Mesodermal cell (in vitro differentiated cells): ENCODE results near the gene MEP1B.
"Not testable (repeated sequence)": the region's sequence is repeated elsewhere in the genome, so short reads cannot be mapped to it uniquely, and the experiment has no call there.

Experiments used
- H3K27ac ChIP-seq: 2 replicates; pipeline ENCODE4 v1.7.0; 2013; ENCODE audit warnings: mild to moderate bottlenecking, low read depth, low read length, moderate library complexity; ENCODE audit not compliant: severe bottlenecking
- H3K36me3 ChIP-seq: 2 replicates; pipeline ENCODE4 v1.7.1; 2013; ENCODE audit warnings: mild to moderate bottlenecking, low read length, moderate library complexity; ENCODE audit not compliant: control insufficient read depth, insufficient read depth
- H3K4me1 ChIP-seq: one replicate; pipeline ENCODE4 v1.7.1; 2013; ENCODE audit warnings: mild to moderate bottlenecking, low read length; ENCODE audit not compliant: insufficient read depth, control insufficient read depth, poor library complexity, severe bottlenecking
- H3K4me3 ChIP-seq: 2 replicates; pipeline ENCODE4 v1.7.0; 2013; ENCODE audit warnings: low read length, control low read depth, mild to moderate bottlenecking; ENCODE audit not compliant: insufficient read depth, poor library complexity, severe bottlenecking; ENCODE audit errors: extremely low read depth
- H3K9me3 ChIP-seq: 2 replicates; pipeline ENCODE4 v1.7.1; 2013; ENCODE audit warnings: mild to moderate bottlenecking, low read length, moderate library complexity; ENCODE audit not compliant: control insufficient read depth
- WGBS, 2 experiments: methylation state at CpG; one replicate each; pipeline ENCODE4 v1.1.5; 2013; ENCODE audit warnings: missing lambda C conversion rate in 2 of 2; ENCODE audit not compliant: insufficient coverage in 2 of 2; 5-methylcytosine and 5-hydroxymethylcytosine counted together

The MEP1B gene

DNA sequence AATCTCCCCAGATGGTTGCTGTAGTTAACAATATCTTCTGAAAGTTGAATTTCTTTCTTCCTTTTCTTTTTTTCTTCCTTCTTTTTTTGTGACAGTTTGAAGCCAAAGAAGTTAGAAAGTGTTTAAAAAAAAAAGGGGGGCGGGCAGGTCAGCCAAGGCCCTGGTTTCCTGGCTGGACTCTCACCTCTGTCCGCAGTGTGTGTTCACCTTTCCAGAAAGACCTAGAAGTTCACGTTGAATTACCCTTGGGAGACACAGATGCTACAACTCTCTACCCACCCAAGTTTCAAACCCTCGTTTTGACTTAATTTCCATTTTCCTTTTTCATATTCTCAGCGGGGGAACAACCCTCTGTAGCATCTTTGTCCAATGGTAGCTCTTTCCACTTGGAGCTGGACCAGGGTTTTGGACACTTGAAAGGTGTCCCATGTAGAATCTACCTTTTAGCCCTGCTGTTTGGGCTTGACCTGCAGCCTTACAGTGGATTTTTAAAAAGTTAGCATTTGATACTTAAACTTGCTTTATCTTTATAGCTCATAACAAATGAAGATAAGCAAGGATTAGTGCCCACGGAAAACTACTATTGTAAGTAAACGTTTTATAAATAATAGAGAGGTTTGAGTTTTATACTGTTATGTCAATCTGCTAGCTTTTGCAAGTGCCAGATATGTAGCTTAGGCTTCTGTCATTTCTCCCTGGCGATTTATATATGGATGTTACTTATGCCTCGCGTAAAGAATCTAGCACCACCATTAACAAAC lies 20.0 kb downstream of the MEP1B start:
- no peak overlapping the region for H3K27ac ChIP-seq
- H3K4me3 ChIP-seq: no peak overlapping the region
- no peaks in the 10 kb centered on the region for H3K4me1 ChIP-seq
- WGBS, 2 experiments: 86 to 90% methylated on average over 5 to 6 of the region's 10 CpGs
- no peaks in the 10 kb centered on the region for H3K9me3 ChIP-seq
- H3K36me3 ChIP-seq: no peaks in the 10 kb centered on the region

DNA sequence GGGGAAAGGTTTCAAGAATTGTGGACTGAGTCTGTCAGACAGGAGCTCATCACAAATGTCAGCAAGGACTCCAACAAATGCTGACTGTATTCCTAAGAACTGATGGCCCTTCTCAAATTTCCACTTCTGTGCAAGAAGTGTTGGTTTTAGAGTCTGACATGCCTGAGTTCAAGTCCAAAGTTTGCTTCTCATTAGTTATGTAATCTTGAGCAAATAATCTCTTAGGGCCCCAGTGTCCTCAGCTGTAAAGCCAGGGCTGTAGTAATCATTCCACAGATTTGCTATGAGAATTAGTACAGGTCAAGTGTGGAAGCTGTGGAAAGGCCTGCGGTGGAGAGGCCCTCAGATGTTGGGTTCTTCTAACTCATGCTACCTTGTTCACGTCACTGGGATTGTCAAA lies 23.9 kb downstream of the MEP1B start:
- Histone ChIP-seq H3K4me1 (no peaks in the 10 kb centered on the region), H3K27ac (no peak overlapping the region), H3K9me3 (no peaks in the 10 kb centered on the region), H3K4me3 (no peak overlapping the region), H3K36me3 (no peaks in the 10 kb centered on the region)
- WGBS, 2 experiments: 92 to 100% methylated on average over 1 to 2 of the region's 2 CpGs

DNA sequence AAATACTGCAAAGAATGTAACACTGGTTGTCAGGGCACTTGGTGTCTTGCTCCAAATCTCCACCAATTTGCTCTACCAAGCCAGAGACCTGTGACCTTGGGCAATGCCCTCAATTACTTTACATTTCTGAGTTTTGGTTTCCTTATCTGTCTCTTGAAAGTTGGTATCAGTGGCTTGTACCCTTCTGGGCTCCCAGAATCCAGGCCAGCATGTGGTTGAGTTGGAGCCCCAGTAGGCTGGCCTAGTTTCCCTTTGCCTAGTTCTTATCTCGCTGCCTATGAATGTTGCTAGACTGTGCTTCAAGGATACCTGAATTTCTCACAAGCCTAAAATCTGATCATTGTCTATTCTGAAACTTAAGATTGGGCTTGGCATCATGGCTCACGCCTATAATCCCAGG lies 26.6 kb downstream of the MEP1B start:
- H3K27ac ChIP-seq: no peak overlapping the region
- no peaks in the 10 kb centered on the region for H3K36me3 ChIP-seq
- H3K4me3 ChIP-seq: no peak overlapping the region
- H3K4me1 ChIP-seq: no peaks in the 10 kb centered on the region
- no peaks in the 10 kb centered on the region for H3K9me3 ChIP-seq
- WGBS, 2 experiments: 88 to 100% methylated on average over 1 of the region's 2 CpGs

DNA sequence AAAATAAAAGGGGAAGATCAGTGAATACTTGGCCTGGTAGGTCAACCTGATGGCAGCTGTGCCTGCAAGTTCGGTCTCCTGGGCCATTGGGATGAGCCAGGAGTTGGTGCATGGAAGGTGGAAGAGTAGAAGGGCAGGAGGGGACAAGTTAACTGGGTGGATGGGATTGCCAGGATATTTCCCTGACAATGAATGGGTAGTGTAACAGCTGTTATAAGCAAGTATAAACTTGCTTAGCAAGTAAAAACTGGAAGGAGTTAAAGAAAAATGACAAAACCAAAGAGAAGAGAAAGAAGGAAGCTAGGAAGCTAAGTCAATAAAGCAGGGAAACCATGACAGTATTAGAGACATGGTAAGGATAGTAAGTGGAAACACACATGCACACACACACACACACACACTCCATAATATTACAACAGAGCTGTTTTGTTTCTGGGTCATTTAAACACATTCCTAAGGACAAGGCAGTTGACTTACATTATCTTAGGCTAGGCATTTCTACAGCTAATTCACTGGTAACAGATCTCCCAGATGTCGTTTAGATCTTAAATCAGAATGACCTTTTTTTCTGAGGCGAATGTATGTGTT lies 29.7 kb downstream of the MEP1B start:
- H3K9me3 ChIP-seq: no peaks in the 10 kb centered on the region
- H3K36me3 ChIP-seq: no peaks in the 10 kb centered on the region
- H3K4me3 ChIP-seq: no peak overlapping the region
- WGBS, 2 experiments: 86 to 96% methylated on average over 3 of the region's 3 CpGs
- H3K27ac ChIP-seq: no peak overlapping the region
- H3K4me1 ChIP-seq: no peaks in the 10 kb centered on the region

DNA sequence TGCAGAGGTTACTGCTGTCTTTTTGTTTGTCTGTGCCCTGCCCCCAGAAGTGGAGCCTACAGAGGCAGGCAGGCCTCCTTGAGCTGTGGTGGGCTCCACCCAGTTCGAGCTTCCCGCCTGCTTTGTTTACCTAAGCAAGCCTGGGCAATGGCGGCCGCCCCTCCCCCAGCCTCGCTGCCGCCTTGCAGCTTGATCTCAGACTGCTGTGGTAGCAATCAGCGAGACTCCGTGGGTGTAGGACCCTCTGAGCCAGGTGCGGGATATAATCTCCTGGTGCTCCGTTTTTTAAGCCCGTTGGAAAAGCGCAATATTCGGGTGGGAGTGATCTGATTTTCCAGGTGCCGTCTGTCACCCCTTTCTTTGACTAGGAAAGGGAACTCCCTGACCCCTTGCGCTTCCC lies 43.5 kb downstream of the MEP1B start:
- not testable (repeated sequence) for H3K4me1 ChIP-seq

DNA sequence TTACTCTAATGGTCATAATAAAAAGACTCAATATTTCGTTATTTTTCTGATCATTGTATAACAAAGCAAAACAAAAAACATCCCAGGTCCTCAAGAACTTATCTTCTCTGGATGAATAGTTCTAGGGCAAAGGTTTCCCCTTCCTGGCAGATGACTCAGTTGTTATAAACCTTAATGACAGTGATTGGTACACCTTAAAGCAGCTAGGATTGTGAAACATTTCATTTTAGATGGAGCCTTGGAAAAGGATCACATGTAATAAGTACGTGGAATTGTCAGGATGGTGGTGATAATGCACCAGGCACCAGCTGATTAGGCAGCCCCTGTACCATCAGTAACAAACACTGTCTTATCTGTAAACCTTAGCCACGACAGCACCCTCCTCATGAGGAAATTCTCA lies 47.2 kb downstream of the MEP1B start:
- no peaks in the 10 kb centered on the region for H3K9me3 ChIP-seq
- no peaks in the 10 kb centered on the region for H3K4me1 ChIP-seq
- WGBS, 2 experiments: 80% methylated on average over 1 of the region's 3 CpGs; no CpG with 5 or more reads in 1 of the 2 experiments
- H3K27ac ChIP-seq: no peak overlapping the region
- H3K4me3 ChIP-seq: no peak overlapping the region
- no peaks in the 10 kb centered on the region for H3K36me3 ChIP-seq

More for the DNA sequence above, 43.5 kb downstream of the MEP1B start:
- H3K4me3 ChIP-seq, H3K27ac ChIP-seq, H3K9me3 ChIP-seq, H3K36me3 ChIP-seq: not testable (repeated sequence)
- 89 to 90% methylated on average over 13 to 14 of the region's 15 CpGs for WGBS, 2 experiments

DNA sequence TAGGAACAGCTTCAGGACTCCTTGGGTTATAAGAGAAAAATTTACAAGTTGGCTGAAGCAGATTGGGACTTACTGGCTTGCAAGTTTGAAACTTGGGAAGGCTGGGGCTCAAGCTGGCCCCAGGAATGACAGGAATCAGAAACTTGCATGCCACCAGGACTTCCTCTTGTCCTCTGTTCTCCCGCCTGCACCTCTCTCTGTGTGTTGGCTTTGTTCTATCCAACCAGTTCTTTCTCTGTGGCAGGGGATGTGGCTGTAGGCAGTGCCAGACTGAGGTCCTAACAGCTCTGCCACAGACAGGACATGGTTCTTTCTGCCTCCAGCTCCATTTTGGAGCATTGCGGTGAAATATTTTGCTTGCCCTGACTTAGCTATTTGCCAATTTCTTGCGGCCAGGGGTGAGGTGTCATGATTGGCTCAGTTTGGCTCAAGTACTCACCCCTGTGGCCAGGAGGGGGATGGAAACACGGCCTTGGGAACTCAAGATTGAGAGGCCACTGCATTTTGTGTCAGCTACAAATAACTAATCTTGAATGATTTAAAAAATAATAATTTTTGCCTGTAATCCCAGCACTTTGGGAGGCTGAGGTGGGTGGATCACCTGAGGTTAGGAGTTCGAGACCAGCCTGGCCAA lies 48.9 kb downstream of the MEP1B start:
- no peaks in the 10 kb centered on the region for H3K4me1 ChIP-seq
- WGBS, 2 experiments: 88 to 89% methylated on average over 2 to 3 of the region's 5 CpGs
- no peak overlapping the region for H3K27ac ChIP-seq
- H3K9me3 ChIP-seq: no peaks in the 10 kb centered on the region
- H3K36me3 ChIP-seq: no peaks in the 10 kb centered on the region
- H3K4me3 ChIP-seq: no peak overlapping the region

DNA sequence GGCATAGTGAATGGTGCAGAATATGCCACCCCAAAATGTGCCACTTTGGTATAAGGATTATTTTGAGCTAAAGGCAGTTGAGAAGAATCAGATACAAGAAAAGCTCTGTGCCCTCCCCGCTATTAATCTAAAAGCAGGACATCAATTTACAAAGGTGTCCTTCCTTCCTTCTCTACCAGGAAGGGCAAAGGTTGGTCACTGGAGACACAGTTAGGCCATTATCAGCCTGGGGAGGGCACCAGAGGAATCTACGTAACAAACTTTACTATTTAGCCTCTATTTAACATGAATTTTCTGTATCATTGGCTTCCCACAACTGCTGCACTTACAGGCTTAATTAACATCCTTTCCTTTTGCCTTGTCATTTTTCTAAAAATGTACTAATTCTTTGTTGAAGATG lies 52.6 kb downstream of the MEP1B start:
- H3K27ac ChIP-seq: no peak overlapping the region
- H3K4me1 ChIP-seq: no peaks in the 10 kb centered on the region
- WGBS, 2 experiments: 88 to 100% methylated on average over 1 to 2 of the region's 2 CpGs
- no peaks in the 10 kb centered on the region for H3K36me3 ChIP-seq
- H3K4me3 ChIP-seq: no peak overlapping the region
- no peaks in the 10 kb centered on the region for H3K9me3 ChIP-seq

DNA sequence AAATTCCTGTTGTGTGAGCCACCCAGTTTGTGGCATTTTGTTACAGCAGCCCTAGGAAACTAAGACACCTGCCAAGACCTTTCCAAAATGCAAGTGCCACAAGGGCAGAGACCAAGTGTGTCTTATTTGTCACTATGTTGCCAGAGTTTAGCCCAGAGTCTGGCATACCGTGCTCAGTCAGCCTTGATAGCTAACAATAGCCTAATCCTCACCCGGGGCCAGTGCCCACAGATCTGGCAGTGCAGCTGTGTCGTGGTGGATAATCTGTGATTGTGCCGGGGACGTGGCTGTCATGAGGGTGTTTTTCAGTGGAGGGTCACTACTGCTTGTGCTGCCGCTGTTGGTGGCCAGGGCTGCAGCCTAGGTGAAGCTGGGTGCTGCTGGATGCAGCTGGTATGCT lies 53.5 kb downstream of the MEP1B start:
- WGBS, 2 experiments: 89 to 92% methylated on average over 4 to 6 of the region's 6 CpGs
- Histone ChIP-seq H3K9me3 (no peaks in the 10 kb centered on the region), H3K4me3 (no peak overlapping the region), H3K27ac (no peak overlapping the region), H3K4me1 (no peaks in the 10 kb centered on the region), H3K36me3 (no peaks in the 10 kb centered on the region)

DNA sequence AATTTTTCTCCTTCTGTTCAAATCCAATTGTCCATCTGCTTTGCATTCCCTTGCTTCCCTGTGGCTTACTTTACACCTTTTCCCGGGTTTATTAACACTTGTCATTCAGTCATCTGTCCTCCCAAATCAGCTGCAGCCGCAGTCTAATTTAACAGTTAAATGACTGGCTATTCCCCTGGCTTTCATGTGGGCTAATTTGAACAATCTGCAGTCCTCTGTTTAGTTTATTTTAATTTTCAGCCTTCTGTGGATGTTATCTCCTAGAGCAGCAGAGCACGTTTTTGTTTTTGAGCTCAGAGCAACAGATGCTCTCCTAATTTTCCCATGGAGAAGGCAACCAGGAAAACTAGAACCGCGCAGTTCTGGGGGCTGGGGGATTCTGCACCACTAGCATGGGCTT lies 55.0 kb downstream of the MEP1B start:
- no peaks in the 10 kb centered on the region for H3K4me1 ChIP-seq
- no peaks in the 10 kb centered on the region for H3K36me3 ChIP-seq
- H3K27ac ChIP-seq: no peak overlapping the region
- 79 to 83% methylated on average over 5 of the region's 5 CpGs for WGBS, 2 experiments
- H3K4me3 ChIP-seq: no peak overlapping the region
- no peaks in the 10 kb centered on the region for H3K9me3 ChIP-seq
